Osteoblast (primary cell): ENCODE measurements around the gene MYEOV. TPM values are rescaled to one million over a fixed set of nuclear protein-coding genes. Genes with fewer than 3 reads are reported as not detected.

Experiments
- DNase-seq: peaks from one replicate; pipeline ENCODE4 v3.0.0; 2011; ENCODE audit warnings: low spot score, mixed read lengths; ENCODE audit not compliant: insufficient read length; ENCODE audit errors: missing footprints
- H2AFZ ChIP-seq: 2 replicates; pipeline ENCODE4 v1.6.0; 2011; ENCODE audit warnings: mild to moderate bottlenecking, low read length
- H3K27ac ChIP-seq: 2 replicates; pipeline ENCODE4 v1.5.1; 2011; ENCODE audit warnings: mild to moderate bottlenecking, low read depth, low read length, moderate library complexity
- H3K27me3 ChIP-seq: 2 replicates; pipeline ENCODE4 v1.6.0; 2012; ENCODE audit warnings: mild to moderate bottlenecking, control low read depth, inconsistent platforms, low read length, moderate library complexity; ENCODE audit not compliant: insufficient read depth
- H3K36me3 ChIP-seq: 2 replicates; pipeline ENCODE4 v1.5.1; 2011; ENCODE audit warnings: mild to moderate bottlenecking, low read length, control low read depth, moderate library complexity; ENCODE audit not compliant: insufficient read depth
- H3K4me1 ChIP-seq: 2 replicates; pipeline ENCODE4 v1.5.1; 2011; ENCODE audit warnings: mild to moderate bottlenecking, low read length, control low read depth, moderate library complexity; ENCODE audit not compliant: insufficient read depth
- H3K4me2 ChIP-seq: 2 replicates; pipeline ENCODE4 v1.6.0; 2011; ENCODE audit warnings: mild to moderate bottlenecking, low read length; ENCODE audit not compliant: insufficient read depth
- H3K4me3 ChIP-seq: fragments of 200-600 bp; sonication (generic); 3 replicates; pipeline ENCODE4 v1.5.1; 2012; ENCODE audit warnings: mild to moderate bottlenecking, low read length, inconsistent platforms; ENCODE audit not compliant: insufficient read depth
- H3K79me2 ChIP-seq: 2 replicates; pipeline ENCODE4 v1.6.0; 2012; ENCODE audit warnings: mild to moderate bottlenecking, low read length, control low read depth, inconsistent platforms; ENCODE audit not compliant: insufficient read depth
- H3K9me3 ChIP-seq: 2 replicates; pipeline ENCODE4 v1.5.1; 2011; ENCODE audit warnings: low read depth, low read length, control low read depth
- H4K20me1 ChIP-seq: 2 replicates; pipeline ENCODE4 v1.6.0; 2012; ENCODE audit warnings: mild to moderate bottlenecking, low read length, control low read depth; ENCODE audit not compliant: insufficient read depth
- CTCF ChIP-seq: IDR thresholded peaks from 2 replicates; pipeline ENCODE4 v1.5.1; 2011; ENCODE audit warnings: mild to moderate bottlenecking, low read depth, low read length, moderate library complexity; ENCODE audit errors: extremely low read depth
- total RNA-seq: library from RNA; depleted of rRNA; stranded (reverse); fragments of >200 nt; gene quantifications from 2 replicates; pipeline ENCODE4 v1.2.3, GENCODE V29; 2012

The MYEOV gene
- total RNA-seq, 1 donor, result 1.4 TPM

DNA sequence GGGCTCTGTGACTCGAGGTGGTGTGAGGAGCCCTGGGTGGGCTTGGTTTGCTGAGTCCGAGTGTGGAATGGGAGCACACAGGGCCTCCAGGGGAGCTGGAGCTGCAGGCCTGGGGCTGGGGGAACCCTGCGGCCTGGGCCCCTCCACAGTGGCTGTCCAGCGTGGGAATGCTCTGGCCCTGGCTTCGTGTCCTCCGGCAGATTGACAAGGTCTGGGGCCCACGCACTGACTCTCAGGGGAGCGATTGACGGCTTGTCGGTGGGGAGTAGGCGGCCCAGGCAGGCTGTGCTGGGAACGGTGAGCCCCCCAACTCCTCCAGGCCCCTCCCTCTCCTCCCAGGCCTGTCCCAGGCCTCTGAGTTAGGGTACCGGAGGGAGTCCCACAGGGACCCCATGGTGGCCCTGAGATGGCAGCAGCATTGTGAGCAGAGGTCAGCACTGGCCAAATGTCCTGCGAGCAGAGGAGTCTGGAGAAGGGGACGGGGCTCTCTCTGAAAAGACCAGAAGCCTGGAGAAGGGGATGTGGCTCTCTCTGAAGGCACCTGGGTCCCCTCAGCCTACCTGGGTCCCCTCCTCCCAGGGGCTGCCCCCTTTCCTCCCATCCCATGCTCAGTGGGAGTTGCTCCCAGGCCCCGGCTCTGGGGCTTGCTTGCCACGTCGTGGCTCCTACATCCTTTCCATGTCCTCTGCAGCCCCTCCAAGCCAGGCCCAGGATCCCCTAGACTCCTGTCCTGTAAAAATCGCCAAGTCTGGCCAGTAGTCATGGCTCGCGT is 23.8 kb upstream of the MYEOV start:
- Histone ChIP-seq H3K4me2 (no peak overlapping the region), H3K27ac (no peak overlapping the region), H4K20me1 (no peaks in the 10 kb centered on the region), H3K27me3 (peaks cover 18% of the 10 kb centered on the region), H3K4me3 (no peak overlapping the region), H3K9me3 (no peaks in the 10 kb centered on the region), H3K79me2 (no peaks in the 10 kb centered on the region), H3K36me3 (no peaks in the 10 kb centered on the region), H3K4me1 (no peaks in the 10 kb centered on the region), H2AFZ (no peak overlapping the region)
- no peak for DNase-seq
- TF ChIP-seq CTCF, result no peak

DNA sequence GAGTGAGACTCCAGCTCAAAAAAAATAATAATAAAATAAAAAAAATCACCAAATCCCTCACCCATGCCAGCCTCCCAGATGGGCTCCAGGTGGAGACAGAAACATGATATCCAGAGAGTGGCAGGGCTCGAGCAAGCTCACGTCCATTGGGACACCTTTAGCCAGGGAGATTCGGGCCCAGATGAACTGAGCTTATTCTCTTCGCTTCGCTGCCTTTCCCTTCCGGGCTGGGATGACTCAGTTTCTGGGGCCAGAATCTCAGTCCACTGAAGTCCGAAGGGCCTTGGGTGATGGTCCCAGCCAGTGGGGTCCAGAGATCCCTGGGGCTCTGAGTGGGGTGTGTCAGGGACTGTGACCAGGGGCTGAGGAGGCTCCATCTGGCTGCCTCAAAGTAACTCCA is 23.0 kb upstream of the MYEOV start:
- DNase-seq, result no peak
- Histone ChIP-seq H3K4me2 (no peak overlapping the region), H3K4me1 (no peaks in the 10 kb centered on the region), H3K27me3 (peaks cover 18% of the 10 kb centered on the region), H4K20me1 (no peaks in the 10 kb centered on the region), H3K79me2 (no peaks in the 10 kb centered on the region), H3K36me3 (no peaks in the 10 kb centered on the region), H2AFZ (no peak overlapping the region), H3K4me3 (no peak overlapping the region), H3K27ac (no peak overlapping the region), H3K9me3 (no peaks in the 10 kb centered on the region)
- TF ChIP-seq CTCF, result no peak

DNA sequence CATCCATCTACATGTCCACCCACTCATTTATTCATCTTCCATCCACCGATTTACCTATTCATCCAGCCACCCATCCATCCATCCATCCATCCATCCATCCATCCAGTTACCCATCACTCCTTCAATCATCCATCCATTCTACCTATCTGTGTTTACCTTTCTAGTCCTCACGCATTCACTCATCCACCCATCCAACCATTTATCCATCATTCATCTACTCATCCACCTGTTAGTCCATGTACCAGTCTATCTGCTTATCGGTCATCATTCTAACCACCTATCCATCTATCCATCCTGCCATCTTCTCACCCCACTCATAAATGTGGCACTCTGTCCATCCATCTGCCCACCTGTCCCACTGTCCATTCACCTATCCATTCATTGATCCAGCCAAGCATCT is 21.9 kb upstream of the MYEOV start:
- no peaks in the 10 kb centered on the region for H3K36me3 ChIP-seq
- no peak for DNase-seq
- no peak overlapping the region for H2AFZ ChIP-seq
- no peak overlapping the region for H3K4me3 ChIP-seq
- TF ChIP-seq CTCF, result no peak
- H3K4me1 ChIP-seq, result no peaks in the 10 kb centered on the region
- no peak overlapping the region for H3K27ac ChIP-seq
- H3K27me3 ChIP-seq, result peaks cover 23% of the 10 kb centered on the region
- H3K79me2 ChIP-seq, result no peaks in the 10 kb centered on the region
- no peaks in the 10 kb centered on the region for H4K20me1 ChIP-seq
- H3K9me3 ChIP-seq, result no peaks in the 10 kb centered on the region
- H3K4me2 ChIP-seq, result no peak overlapping the region

DNA sequence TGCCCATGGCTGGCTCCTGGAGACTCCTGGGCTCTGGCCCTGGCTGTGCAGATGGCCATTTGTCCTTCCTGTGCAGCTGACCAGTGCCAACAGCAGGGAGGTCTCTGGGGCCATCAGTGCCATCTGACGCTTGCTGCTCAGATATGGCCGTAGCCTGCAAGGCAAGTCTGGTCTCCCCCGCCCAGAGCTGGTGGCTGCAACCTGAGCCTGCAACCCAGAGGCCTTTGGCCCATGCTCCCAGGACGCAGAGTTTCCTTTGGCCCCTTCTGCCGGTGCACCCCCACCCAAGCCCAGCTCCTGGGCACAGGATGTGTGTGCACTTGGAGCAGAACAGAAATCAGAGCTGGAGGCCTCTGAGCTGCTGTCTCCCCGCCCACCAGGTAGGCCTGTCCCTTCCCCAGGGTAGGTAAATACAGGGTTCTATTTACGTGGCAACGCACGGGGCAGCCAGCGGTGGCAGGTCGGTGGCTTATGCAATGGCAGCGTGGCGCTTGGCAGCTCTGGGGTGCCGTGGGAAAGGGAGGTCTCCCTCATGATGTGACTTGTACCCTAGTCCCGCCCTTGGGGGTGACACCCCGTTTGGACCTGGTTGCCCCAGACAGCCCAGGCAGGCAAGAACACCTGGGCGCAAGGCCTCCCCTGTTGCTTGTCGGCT is 21.0 kb upstream of the MYEOV start:
- H3K27me3 ChIP-seq, result peaks cover 32% of the 10 kb centered on the region
- TF ChIP-seq CTCF, result no peak
- H3K9me3 ChIP-seq, result no peaks in the 10 kb centered on the region
- no peaks in the 10 kb centered on the region for H3K4me1 ChIP-seq
- no peak for DNase-seq
- no peaks in the 10 kb centered on the region for H3K36me3 ChIP-seq
- H4K20me1 ChIP-seq, result no peaks in the 10 kb centered on the region
- no peak overlapping the region for H3K4me2 ChIP-seq
- no peaks in the 10 kb centered on the region for H3K79me2 ChIP-seq
- no peak overlapping the region for H2AFZ ChIP-seq
- no peak overlapping the region for H3K27ac ChIP-seq
- no peak overlapping the region for H3K4me3 ChIP-seq
